ENCODE measurements around the gene C1orf174.

DNA sequence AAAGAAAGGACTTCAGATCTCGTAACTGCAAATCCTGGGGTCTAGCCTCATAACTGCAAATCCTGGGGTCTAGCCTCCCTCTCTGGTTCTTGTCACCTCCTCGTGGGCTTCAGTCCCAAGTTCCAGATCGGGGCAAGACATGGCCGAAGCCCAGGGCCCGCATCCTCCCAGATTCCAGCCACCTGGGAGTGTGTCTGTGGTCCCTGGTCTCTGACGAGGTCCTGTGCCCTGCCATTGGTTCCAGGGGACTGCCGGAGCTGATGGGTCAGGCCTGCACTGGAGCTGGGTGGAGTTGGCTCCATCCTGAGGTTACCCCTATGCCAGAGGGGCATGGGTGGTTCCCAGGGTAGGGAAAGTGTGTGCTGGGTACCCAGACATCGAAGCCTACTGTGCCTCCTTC is 17.7 kb upstream of the C1orf174 start:
- no peak for TF ChIP-seq EZH2 (IDR thresholded peaks at IDR 0.05; ENCODE audit: low read depth)
- TF ChIP-seq CTCF (conservative IDR thresholded peaks at IDR 0.05) = no peak

All from PC-9 (cell line).